Testis (tissue), 3 donors: Measurements from ENCODE around the gene JAK2. TPM values are rescaled to one million over a fixed set of nuclear protein-coding genes. Genes with fewer than 3 reads are reported as not detected.

Experiments
- DNase-seq: peaks from one replicate; pipeline ENCODE4 v3.0.0-alpha.2; 2019
- H3K27ac ChIP-seq, 2 donors: fragments of 200-600 bp; sonication (generic); one replicate each; pipeline ENCODE4 v1.5.1; 2019
- H3K27me3 ChIP-seq: fragments of 200-600 bp; sonication (generic); one replicate; pipeline ENCODE4 v1.5.1; 2019
- H3K36me3 ChIP-seq: fragments of 200-600 bp; sonication (generic); one replicate; pipeline ENCODE4 v1.5.1; 2017; ENCODE audit warnings: low read depth; ENCODE audit errors: missing control alignments
- H3K4me1 ChIP-seq: fragments of 200-600 bp; sonication (generic); one replicate; pipeline ENCODE4 v1.5.1; 2019
- H3K4me3 ChIP-seq, 2 donors: fragments of 200-600 bp; sonication (generic); one replicate each; pipeline ENCODE4 v1.5.1; 2017 to 2019
- H3K9me3 ChIP-seq: fragments of 200-600 bp; sonication (generic); one replicate; pipeline ENCODE4 v1.5.1; 2017
- CTCF ChIP-seq, 3 experiments: fragments of 450-650 bp in 2 of 3; fragments of 200-600 bp in 1 of 3; sonication (generic) in 1 of 3; IDR thresholded peaks; one replicate each; pipeline ENCODE4 v1.5.1; 2016 to 2019; ENCODE audit warnings: antibody characterized with exemption in 3 of 3, mild to moderate bottlenecking in 2 of 3, moderate library complexity in 1 of 3
- POLR2A ChIP-seq: fragments of 450-650 bp; IDR thresholded peaks from one replicate; pipeline ENCODE4 v1.6.1; 2017; ENCODE audit warnings: antibody characterized with exemption, mild to moderate bottlenecking, moderate library complexity
- WGBS, 2 donors: methylation state at CpG; one replicate each; pipeline ENCODE4 v1.1.5; 2018; 5-methylcytosine and 5-hydroxymethylcytosine counted together
- intact Hi-C: fragments of 100-400 bp; cut with DNase I; formaldehyde crosslinking; loops from one replicate; pipeline ENCODE4 v1.15.1; 2023; ENCODE audit warnings: low total_unique reads
- polyA plus RNA-seq: library from polyadenylated mRNA; stranded (reverse); fragments of 350-450 nt; fragmentation: Illumina TruSeq; extraction: RNeasy Lipid Tissue Mini Kit (QIAGEN cat#74804); gene quantifications from one replicate; pipeline ENCODE4 v1.2.3, GENCODE V29; 2014; ENCODE audit warnings: low read depth, low replicate concordance; ENCODE audit not compliant: insufficient read depth
- total RNA-seq, 2 donors: library from RNA; depleted of rRNA; stranded (reverse); fragments of >200 nt; gene quantifications; one replicate each; pipeline ENCODE4 v1.2.3, GENCODE V29; 2016

Gene JAK2
- total and polyA plus RNA-seq, 3 donors from 2014 or later: 14.0 to 25.5 (median 24.1) TPM

DNA sequence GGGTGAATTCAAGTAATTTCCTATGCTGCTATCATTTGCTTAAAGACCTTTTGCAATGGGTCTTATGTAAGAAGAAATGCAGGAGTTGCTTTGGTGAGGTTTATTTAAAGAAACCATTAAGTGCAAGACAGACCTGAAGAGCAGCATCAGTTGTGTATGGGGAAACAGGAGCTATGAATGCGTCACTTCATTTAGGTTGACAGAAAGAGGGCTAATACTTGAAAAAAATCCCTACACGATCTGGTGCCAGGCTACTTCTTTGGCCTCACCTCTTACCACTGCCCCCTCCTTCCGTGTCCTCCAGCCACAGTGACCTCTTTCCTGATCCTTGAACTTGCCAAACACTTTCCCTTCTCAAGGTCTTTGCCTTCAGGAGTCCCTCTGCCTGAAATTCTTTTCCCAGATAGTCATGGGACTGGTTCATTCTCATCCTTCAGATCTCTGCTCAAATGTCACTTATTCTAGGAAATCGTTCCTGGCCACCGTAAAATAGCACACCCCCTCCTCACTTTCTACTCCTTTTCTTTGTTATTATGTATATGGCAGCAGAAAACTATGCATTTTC is 1.4 kb upstream of the JAK2 start:
- no peak for TF ChIP-seq CTCF (IDR thresholded peaks at IDR 0.05)
- no peak for TF ChIP-seq POLR2A
- H3K4me1 ChIP-seq: peaks cover 18% of the 10 kb centered on the region
- no peaks in the 10 kb centered on the region for H3K36me3 ChIP-seq
- H3K27ac ChIP-seq: peak overlapping the region; percentile 94 to 97
- no peaks in the 10 kb centered on the region for H3K27me3 ChIP-seq
- DNase-seq: no peak
- peak overlapping the region; percentile 78 to 82 for H3K4me3 ChIP-seq
- intact Hi-C loops: loop anchor here (10.0 kb wide), 1 partner anchor 49 kb away; no protein-coding TSS in a partner anchor
- 15 to 18% methylated on average over 5 of the region's 5 CpGs for WGBS, 2 donors
- H3K9me3 ChIP-seq: no peaks in the 10 kb centered on the region

- TF ChIP-seq CTCF (IDR thresholded peaks at IDR 0.05): no peak
- TF ChIP-seq POLR2A: no peak
- peak overlapping the region; percentile 94 to 97 for H3K27ac ChIP-seq
- DNase-seq: peak; percentile 59
- H3K4me3 ChIP-seq: peak overlapping the region; percentile 78 to 82
- H3K9me3 ChIP-seq: no peaks in the 10 kb centered on the region
- WGBS, 2 donors: 5 to 32% methylated on average over 5 to 24 of the region's 25 CpGs
- intact Hi-C loops: loop anchor here (10.0 kb wide), 1 partner anchor 49 kb away; no protein-coding TSS in a partner anchor
- no peaks in the 10 kb centered on the region for H3K36me3 ChIP-seq
- no peaks in the 10 kb centered on the region for H3K27me3 ChIP-seq
- H3K4me1 ChIP-seq: peaks cover 18% of the 10 kb centered on the region
Measured at GRCh38 chr9:4984171-4984620, 876 bp upstream of the JAK2 start.

- intact Hi-C loops: loop anchor here (10.0 kb wide), 1 partner anchor 51 kb away; no protein-coding TSS in a partner anchor
- no peaks in the 10 kb centered on the region for H3K36me3 ChIP-seq
- H3K4me3 ChIP-seq: peak overlapping the region; percentile 78 to 82
- no peaks in the 10 kb centered on the region for H3K9me3 ChIP-seq
- no peaks in the 10 kb centered on the region for H3K27me3 ChIP-seq
- TF ChIP-seq CTCF (IDR thresholded peaks at IDR 0.05): no peak
- TF ChIP-seq POLR2A: no peak
- peak overlapping the region; percentile 94 to 97 for H3K27ac ChIP-seq
- WGBS, 2 donors: 0 to 1% methylated on average over 15 to 19 of the region's 42 CpGs
- peak; percentile 61 for DNase-seq
- H3K4me1 ChIP-seq: peaks cover 18% of the 10 kb centered on the region
Measured at GRCh38 chr9:4985386-4986266, 554 bp downstream of the JAK2 start.

GRCh38 chr9:4986296-4986695 is 1.2 kb downstream of the JAK2 start:
- no peak for DNase-seq
- intact Hi-C loops: loop anchor here (10.0 kb wide), 1 partner anchor 51 kb away; no protein-coding TSS in a partner anchor
- peak overlapping the region in 1 of 2 donors; percentile 94 for H3K27ac ChIP-seq
- TF ChIP-seq POLR2A (no peak), CTCF (IDR thresholded peaks at IDR 0.05) (no peak)
- no peaks in the 10 kb centered on the region for H3K27me3 ChIP-seq
- H3K9me3 ChIP-seq: no peaks in the 10 kb centered on the region
- H3K4me1 ChIP-seq: peaks cover 18% of the 10 kb centered on the region
- no peaks in the 10 kb centered on the region for H3K36me3 ChIP-seq
- WGBS, 2 donors: 1% methylated on average over 3 of the region's 3 CpGs
- H3K4me3 ChIP-seq: peak overlapping the region; percentile 78 to 82
